Neutrophil (primary cell): Measurements from ENCODE around the gene TTLL4.
A peak's percentile ranks its signal among the peaks of the same experiment; 100 is the strongest.

Experiments used
- H3K27ac ChIP-seq: fragments of 200-600 bp; sonication (generic); 2 replicates; pipeline ENCODE4 v1.5.1; 2016; ENCODE audit warnings: mild to moderate bottlenecking, moderate library complexity
- H3K27me3 ChIP-seq: fragments of 200-600 bp; sonication (generic); 2 replicates; pipeline ENCODE4 v1.6.0; 2016; ENCODE audit warnings: mild to moderate bottlenecking
- H3K36me3 ChIP-seq: fragments of 200-600 bp; sonication (generic); 2 replicates; pipeline ENCODE4 v1.5.1; 2017
- H3K4me1 ChIP-seq, 2 experiments: fragments of 200-600 bp in 1 of 2; sonication (generic) in 1 of 2; 1 replicate in 1 of 2; 2 replicates in 1 of 2; pipeline versions ENCODE4 v1.5.1 to v1.6.1; 2013 to 2016; ENCODE audit warnings: low read depth in 1 of 2, low read length in 1 of 2, mild to moderate bottlenecking in 1 of 2, moderate library complexity in 1 of 2; ENCODE audit not compliant: control insufficient read depth in 1 of 2, insufficient read depth in 1 of 2
- H3K4me3 ChIP-seq, 2 experiments: fragments of 200-600 bp in 1 of 2; sonication (generic) in 1 of 2; 1 replicate in 1 of 2; 2 replicates in 1 of 2; pipeline ENCODE4 v1.5.1; 2013 to 2016; ENCODE audit warnings: low read depth in 1 of 2, low read length in 1 of 2, mild to moderate bottlenecking in 1 of 2, moderate library complexity in 1 of 2
- H3K9me3 ChIP-seq: fragments of 200-600 bp; sonication (generic); 2 replicates; pipeline ENCODE4 v1.5.1; 2016
- CTCF ChIP-seq: fragments of 200-600 bp; sonication (generic); IDR thresholded peaks from 2 replicates; pipeline ENCODE4 v1.5.1; 2016; ENCODE audit warnings: antibody characterized with exemption

The TTLL4 gene

GRCh38 chr2:218721934-218722333, 11.3 kb downstream of the TTLL4 start:
- Histone ChIP-seq H3K27ac (no peak overlapping the region), H3K4me1 (no peaks in the 10 kb centered on the region), H3K27me3 (no peaks in the 10 kb centered on the region), H3K36me3 (no peaks in the 10 kb centered on the region), H3K9me3 (no peaks in the 10 kb centered on the region), H3K4me3 (no peak overlapping the region)
- TF ChIP-seq CTCF, result no peak

- H3K27ac ChIP-seq, result no peak overlapping the region
- no peaks in the 10 kb centered on the region for H3K27me3 ChIP-seq
- no peak overlapping the region for H3K4me3 ChIP-seq
- H3K4me1 ChIP-seq, result no peaks in the 10 kb centered on the region
- TF ChIP-seq CTCF, result no peak
- no peaks in the 10 kb centered on the region for H3K36me3 ChIP-seq
- H3K9me3 ChIP-seq, result no peaks in the 10 kb centered on the region
These were observed 11.8 kb downstream of the TTLL4 start for GRCh38 chr2:218722419-218722818.

- Histone ChIP-seq H3K27me3 (no peaks in the 10 kb centered on the region), H3K4me1 (peaks cover 0 to 3% of the 10 kb centered on the region in 2 experiments), H3K27ac (no peak overlapping the region), H3K36me3 (no peaks in the 10 kb centered on the region), H3K4me3 (no peak overlapping the region), H3K9me3 (no peaks in the 10 kb centered on the region)
- no peak for TF ChIP-seq CTCF
These were observed 12.5 kb downstream of the TTLL4 start for GRCh38 chr2:218722876-218723785.

GRCh38 chr2:218726004-218726574, 15.5 kb downstream of the TTLL4 start:
- Histone ChIP-seq H3K4me1 (peaks cover 6 to 7% of the 10 kb centered on the region in 2 experiments), H3K36me3 (no peaks in the 10 kb centered on the region), H3K27me3 (no peaks in the 10 kb centered on the region), H3K4me3 (no peak overlapping the region), H3K27ac (no peak overlapping the region), H3K9me3 (no peaks in the 10 kb centered on the region)
- no peak for TF ChIP-seq CTCF

- peak; percentile 68 for TF ChIP-seq CTCF
- H3K27ac ChIP-seq, result no peak overlapping the region
- H3K4me1 ChIP-seq, result peaks cover 21 to 22% of the 10 kb centered on the region in 2 experiments
These were observed 17.0 kb downstream of the TTLL4 start for GRCh38 chr2:218727502-218728165.

More at GRCh38 chr2:218727502-218728165, 17.0 kb downstream of the TTLL4 start:
- no peaks in the 10 kb centered on the region for H3K9me3 ChIP-seq
- H3K4me3 ChIP-seq, result no peak overlapping the region
- no peaks in the 10 kb centered on the region for H3K36me3 ChIP-seq
- no peaks in the 10 kb centered on the region for H3K27me3 ChIP-seq
